Endometrium (tissue), 2 donors: Measurements from ENCODE around the gene TTBK2.

ENCODE experiments used
- FAIRE-seq: peaks from 2 replicates; lab custom pipeline; 2012; peaks lifted over from hg19 to GRCh38; lab: Jason Lieb, UNC
- donor health status: control.
- donor health status: control.

The TTBK2 gene

GRCh38 chr15:42692997-42693396 is 227.6 kb downstream of the TTBK2 start:
- FAIRE-seq = no peak

- no peak for FAIRE-seq
Measured at GRCh38 chr15:42692536-42692935, 228.0 kb downstream of the TTBK2 start.

- FAIRE-seq = no peak
Measured at GRCh38 chr15:42691770-42692169, 228.8 kb downstream of the TTBK2 start.

- FAIRE-seq = no peak
Measured at GRCh38 chr15:42691308-42691707, 229.3 kb downstream of the TTBK2 start.
